HCT116 (cell line): ENCODE measurements around the gene IQCN.

Source experiments
- CTCF ChIP-seq, 3 experiments: fragments of 200-600 bp in 1 of 3; sonication (generic) in 1 of 3; IDR thresholded peaks in 2 of 3; conservative IDR thresholded peaks in 1 of 3; 2 replicates each; pipeline ENCODE4 v1.5.1; 2012 to 2017; ENCODE audit warnings: low read depth in 2 of 3, low read length in 2 of 3, antibody characterized with exemption in 1 of 3, borderline replicate concordance in 1 of 3, control low read depth in 1 of 3, mild to moderate bottlenecking in 1 of 3, mixed read lengths in 1 of 3, mixed run types in 1 of 3, moderate library complexity in 1 of 3; ENCODE audit not compliant: insufficient read depth in 1 of 3
- ELF1 ChIP-seq: IDR thresholded peaks from 2 replicates; pipeline ENCODE4 v1.6.1; 2012; ENCODE audit warnings: low read depth, borderline replicate concordance
- EZH2 ChIP-seq: fragments of 200-600 bp; sonication (generic); IDR thresholded peaks from 2 replicates; pipeline ENCODE4 v1.6.1; 2017; ENCODE audit warnings: antibody characterized with exemption, mixed run types
- TF ChIP-seq, protein P1 (sequence below): IDR thresholded peaks from 2 replicates; pipeline ENCODE4 v1.6.1; 2012

DNA sequence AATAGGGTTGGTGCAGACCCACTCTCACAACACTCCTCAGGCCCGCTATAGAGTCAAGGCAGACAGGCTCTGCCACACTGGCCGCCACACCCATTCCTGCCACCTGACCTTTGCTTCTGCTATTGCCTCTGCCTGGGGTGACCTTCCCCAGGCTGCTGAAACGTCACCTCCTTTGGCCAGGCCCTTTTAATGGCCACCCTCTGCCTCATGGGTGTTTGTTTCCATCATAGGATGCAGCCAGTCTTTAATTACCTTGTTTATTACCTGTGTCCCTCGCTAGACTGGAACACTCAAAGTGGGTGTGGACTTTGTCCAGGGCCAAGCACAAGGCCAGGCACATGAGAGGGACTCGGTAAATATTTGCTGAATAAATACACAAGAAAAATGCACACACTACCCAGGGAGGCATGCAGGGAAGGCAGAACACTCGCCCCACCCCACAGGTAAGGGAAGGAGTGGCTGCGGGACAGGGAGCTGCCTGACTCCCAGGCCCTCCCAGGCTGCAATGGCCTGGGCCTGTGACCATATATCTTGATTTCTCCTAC lies 45.4 kb upstream of the IQCN start:
- TF ChIP-seq CTCF (IDR thresholded peaks at IDR 0.05 in 2 of 3, conservative IDR thresholded peaks at IDR 0.05 in 1 of 3; ENCODE audit: borderline replicate concordance in 1 of 3, insufficient read depth in 1 of 3, low read depth in 2 of 3, low read length in 2 of 3) (no peak), EZH2 (no peak), ELF1 (no peak)
- TF ChIP-seq, protein P1, sequence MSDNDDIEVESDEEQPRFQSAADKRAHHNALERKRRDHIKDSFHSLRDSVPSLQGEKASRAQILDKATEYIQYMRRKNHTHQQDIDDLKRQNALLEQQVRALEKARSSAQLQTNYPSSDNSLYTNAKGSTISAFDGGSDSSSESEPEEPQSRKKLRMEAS = no peak
